HG03342 (cell line): Measurements from ENCODE around the gene TNFRSF4.

Experiments used
- ATAC-seq: cut with Tn5 transposase; IDR thresholded peaks from one replicate; pipeline ENCODE4 v1.9.1; 2021; ENCODE audit warnings: mild to moderate bottlenecking, moderate library complexity; ENCODE audit not compliant: unreplicated experiment

Gene TNFRSF4

GRCh38 chr1:1219341-1219740 lies 5.4 kb upstream of the TNFRSF4 start:
- ATAC-seq: no peak

GRCh38 chr1:1218524-1219200 lies 4.7 kb upstream of the TNFRSF4 start:
- ATAC-seq: no peak

GRCh38 chr1:1217621-1218523 lies 3.9 kb upstream of the TNFRSF4 start:
- ATAC-seq: no peak

GRCh38 chr1:1216770-1217620 lies 3.0 kb upstream of the TNFRSF4 start:
- no peak for ATAC-seq

- ATAC-seq: no peak
These were observed 2.1 kb upstream of the TNFRSF4 start for GRCh38 chr1:1215881-1216605.

- ATAC-seq: no peak
These were observed 1.2 kb upstream of the TNFRSF4 start for GRCh38 chr1:1215080-1215676.

- no peak for ATAC-seq
These were observed 1.1 kb downstream of the TNFRSF4 start for GRCh38 chr1:1212780-1213344.

- no peak for ATAC-seq
These were observed 2.2 kb downstream of the TNFRSF4 start for GRCh38 chr1:1211541-1212441.

GRCh38 chr1:1210726-1211540 lies 3.0 kb downstream of the TNFRSF4 start:
- no peak for ATAC-seq

GRCh38 chr1:1208713-1209433 lies 5.1 kb downstream of the TNFRSF4 start:
- ATAC-seq: no peak

- no peak for ATAC-seq
These were observed 6.4 kb downstream of the TNFRSF4 start for GRCh38 chr1:1207571-1207892.

GRCh38 chr1:1206966-1207531 lies 6.9 kb downstream of the TNFRSF4 start:
- ATAC-seq: no peak

GRCh38 chr1:1206376-1206965 lies 7.5 kb downstream of the TNFRSF4 start, which contains the start of gene TNFRSF18:
TSS of gene TNFRSF18 (minus strand) at chr1:1206592. CDS start at chr1:1206571, 21 bp downstream.
- ATAC-seq: no peak

GRCh38 chr1:1205769-1206375 lies 8.1 kb downstream of the TNFRSF4 start:
- no peak for ATAC-seq

GRCh38 chr1:1204998-1205768 lies 8.8 kb downstream of the TNFRSF4 start:
- ATAC-seq: no peak
